Measurements from ENCODE around the gene GPSM1. TPM values are rescaled to one million over a fixed set of nuclear protein-coding genes. Genes with fewer than 3 reads are reported as not detected.
"Not testable (repeated sequence)": the region's sequence is repeated elsewhere in the genome, so short reads cannot be mapped to it uniquely, and the experiment has no call there.

Gene GPSM1
- total RNA-seq, 1 experiment from 2014 or later = 26.9 TPM

- no peak overlapping the region for H3K27ac ChIP-seq (ENCODE audit: low read length)
- TF ChIP-seq EZH2 (IDR thresholded peaks at IDR 0.05; ENCODE audit: low read length, unreplicated experiment) = no peak
- no peak for TF ChIP-seq EZH2phosphoT487 (IDR thresholded peaks at IDR 0.05; ENCODE audit: borderline replicate concordance, low read length)
- TF ChIP-seq CTCF (conservative IDR thresholded peaks at IDR 0.05; ENCODE audit: low read depth, low read length) = no peak
Observed at GRCh38 chr9:136317695-136318094, 9.6 kb upstream of the GPSM1 start.

DNA sequence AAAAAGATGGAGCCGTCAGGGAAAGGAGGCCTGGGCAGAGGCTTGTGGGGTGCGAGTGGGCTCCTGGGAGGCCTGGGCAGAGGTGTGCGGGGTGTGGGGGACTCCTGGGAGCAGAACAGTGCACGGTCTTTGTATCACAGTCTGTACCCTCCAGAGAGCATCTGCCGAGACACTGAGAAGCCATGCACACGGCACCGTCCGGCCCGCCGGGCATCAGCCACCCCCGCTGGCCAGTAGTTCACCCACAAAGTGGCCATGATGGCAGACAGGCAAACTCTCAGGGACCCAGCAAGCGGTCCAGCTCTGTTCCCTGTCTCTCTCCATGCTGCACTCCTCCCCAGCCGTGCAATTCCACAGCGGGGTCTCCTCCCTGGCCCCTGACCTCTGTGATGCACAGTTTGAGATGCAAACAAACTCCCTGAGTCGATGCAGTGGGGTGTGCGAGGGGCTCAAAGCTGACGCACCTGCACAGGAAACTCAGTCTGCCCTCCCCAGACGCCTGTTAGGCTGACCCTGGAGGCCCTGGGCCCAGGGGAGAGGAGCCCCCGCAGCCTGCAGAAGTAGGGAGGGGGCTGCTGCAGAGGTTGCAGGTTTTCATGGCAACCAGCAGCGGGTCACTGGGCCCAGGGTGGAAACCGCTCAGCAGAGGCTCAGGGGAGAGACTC lies 9.1 kb upstream of the GPSM1 start:
- Histone ChIP-seq H2AFZ (ENCODE audit: low read length) (no peak overlapping the region), H4K20me1 (ENCODE audit: low read length) (no peaks in the 10 kb centered on the region), H3K4me1 (ENCODE audit: insufficient read depth, low read length) (no peaks in the 10 kb centered on the region), H3K9ac (ENCODE audit: low read length) (no peak overlapping the region), H3K27ac (ENCODE audit: low read length) (no peak overlapping the region), H3K9me2 (replicated peaks; ENCODE audit: low read length) (no peaks in the 10 kb centered on the region), H3F3A (ENCODE audit: low read length, unreplicated experiment) (no peaks in the 10 kb centered on the region), H3K4me2 (ENCODE audit: low read length) (no peak overlapping the region), H3K27me3 (ENCODE audit: low read length) (no peaks in the 10 kb centered on the region), H3K36me3 (ENCODE audit: low read depth, low read length) (no peaks in the 10 kb centered on the region), H3K79me2 (ENCODE audit: low read length) (no peaks in the 10 kb centered on the region), H3K4me3 (ENCODE audit: low read length) (no peak overlapping the region), H3K9me3 (ENCODE audit: low read length) (no peaks in the 10 kb centered on the region)
- ATAC-seq (no peak), DNase-seq (no peak)
- CTCF ChIA-PET = no interaction called here
- POLR2A ChIA-PET (ENCODE audit: unreplicated experiment) = no interaction called here
- TF ChIP-seq CTCF (conservative IDR thresholded peaks at IDR 0.05; ENCODE audit: low read depth, low read length) (no peak), EZH2 (IDR thresholded peaks at IDR 0.05; ENCODE audit: low read length, unreplicated experiment) (no peak), EZH2phosphoT487 (IDR thresholded peaks at IDR 0.05; ENCODE audit: borderline replicate concordance, low read length) (no peak)
- intact Hi-C loops (cut with micrococcal nuclease) = no loop called here
- no TSS peak for BruUV-seq (replicated peaks)

More at GRCh38 chr9:136317695-136318094, 9.6 kb upstream of the GPSM1 start:
- no peaks in the 10 kb centered on the region for H3K79me2 ChIP-seq (ENCODE audit: low read length)
- no peak overlapping the region for H3K9ac ChIP-seq (ENCODE audit: low read length)
- no peaks in the 10 kb centered on the region for H3K27me3 ChIP-seq (ENCODE audit: low read length)
- no TSS peak for BruUV-seq (replicated peaks)
- no peak for ATAC-seq
- H3K4me1 ChIP-seq (ENCODE audit: insufficient read depth, low read length) = no peaks in the 10 kb centered on the region
- H3F3A ChIP-seq (ENCODE audit: low read length, unreplicated experiment) = no peaks in the 10 kb centered on the region
- no peaks in the 10 kb centered on the region for H3K36me3 ChIP-seq (ENCODE audit: low read depth, low read length)
- no peaks in the 10 kb centered on the region for H3K9me3 ChIP-seq (ENCODE audit: low read length)
- ChIA-PET POLR2A (ENCODE audit: unreplicated experiment) (no interaction called here), CTCF (no interaction called here)
- H3K4me2 ChIP-seq (ENCODE audit: low read length) = no peak overlapping the region
- no peaks in the 10 kb centered on the region for H3K9me2 ChIP-seq (replicated peaks; ENCODE audit: low read length)
- no peak overlapping the region for H3K4me3 ChIP-seq (ENCODE audit: low read length)
- H2AFZ ChIP-seq (ENCODE audit: low read length) = no peak overlapping the region
- H4K20me1 ChIP-seq (ENCODE audit: low read length) = no peaks in the 10 kb centered on the region
- DNase-seq = no peak
- intact Hi-C loops (cut with micrococcal nuclease) = no loop called here

DNA sequence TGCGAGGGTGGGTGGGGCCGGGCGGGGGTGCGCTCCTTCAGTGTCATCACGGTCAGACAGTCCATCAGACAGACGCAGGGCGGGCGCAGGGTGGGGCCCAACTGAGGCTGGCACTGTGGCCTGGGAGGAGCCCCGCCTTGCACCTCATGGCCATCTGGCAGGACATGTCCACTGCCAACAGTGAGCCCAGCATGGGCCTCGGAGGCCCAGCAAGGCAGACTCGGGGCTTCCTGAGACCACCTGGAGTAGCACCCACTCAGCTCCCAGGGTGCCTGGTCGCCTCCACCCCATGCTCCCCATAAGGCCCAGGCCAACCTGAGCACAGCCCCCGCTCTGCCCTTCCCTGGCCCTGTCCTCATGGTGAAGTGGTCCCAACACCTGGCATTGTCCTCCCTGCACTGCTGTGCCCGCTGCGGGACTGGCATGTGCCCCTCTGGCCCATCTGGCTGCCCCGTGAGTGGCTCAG lies 8.5 kb upstream of the GPSM1 start:
- H3K9ac ChIP-seq (ENCODE audit: low read length) = no peak overlapping the region
- no peak overlapping the region for H2AFZ ChIP-seq (ENCODE audit: low read length)
- TF ChIP-seq EZH2 (IDR thresholded peaks at IDR 0.05; ENCODE audit: low read length, unreplicated experiment) (no peak), CTCF (conservative IDR thresholded peaks at IDR 0.05; ENCODE audit: low read depth, low read length) (no peak), EZH2phosphoT487 (IDR thresholded peaks at IDR 0.05; ENCODE audit: borderline replicate concordance, low read length) (no peak)
- no TSS peak for BruUV-seq (replicated peaks)
- no peaks in the 10 kb centered on the region for H3F3A ChIP-seq (ENCODE audit: low read length, unreplicated experiment)
- no peak overlapping the region for H3K27ac ChIP-seq (ENCODE audit: low read length)
- no peak overlapping the region for H3K4me3 ChIP-seq (ENCODE audit: low read length)
- H3K79me2 ChIP-seq (ENCODE audit: low read length) = no peaks in the 10 kb centered on the region
- H3K9me2 ChIP-seq (replicated peaks; ENCODE audit: low read length) = no peaks in the 10 kb centered on the region
- H3K9me3 ChIP-seq (ENCODE audit: low read length) = no peaks in the 10 kb centered on the region
- no peaks in the 10 kb centered on the region for H4K20me1 ChIP-seq (ENCODE audit: low read length)
- CTCF ChIA-PET = no interaction called here
- no peaks in the 10 kb centered on the region for H3K36me3 ChIP-seq (ENCODE audit: low read depth, low read length)
- intact Hi-C loops (cut with micrococcal nuclease) = no loop called here
- POLR2A ChIA-PET (ENCODE audit: unreplicated experiment) = no interaction called here
- no peaks in the 10 kb centered on the region for H3K27me3 ChIP-seq (ENCODE audit: low read length)
- DNase-seq = no peak
- no peaks in the 10 kb centered on the region for H3K4me1 ChIP-seq (ENCODE audit: insufficient read depth, low read length)
- H3K4me2 ChIP-seq (ENCODE audit: low read length) = no peak overlapping the region
- ATAC-seq = no peak

- CTCF ChIA-PET = not testable (repeated sequence)
Observed at GRCh38 chr9:136319244-136319643, 8.1 kb upstream of the GPSM1 start.

More at GRCh38 chr9:136319244-136319643, 8.1 kb upstream of the GPSM1 start:
- POLR2A ChIA-PET (ENCODE audit: unreplicated experiment); H3K27me3 ChIP-seq (ENCODE audit: low read length); H3K27ac ChIP-seq (ENCODE audit: low read length); H4K20me1 ChIP-seq (ENCODE audit: low read length); H2AFZ ChIP-seq (ENCODE audit: low read length); H3K4me2 ChIP-seq (ENCODE audit: low read length); DNase-seq; H3K9me2 ChIP-seq (replicated peaks; ENCODE audit: low read length); H3K9me3 ChIP-seq (ENCODE audit: low read length); BruUV-seq (replicated peaks); H3K4me3 ChIP-seq (ENCODE audit: low read length); H3K36me3 ChIP-seq (ENCODE audit: low read depth, low read length); H3K9ac ChIP-seq (ENCODE audit: low read length); H3F3A ChIP-seq (ENCODE audit: low read length, unreplicated experiment); H3K79me2 ChIP-seq (ENCODE audit: low read length); ATAC-seq; H3K4me1 ChIP-seq (ENCODE audit: insufficient read depth, low read length); intact Hi-C loops (cut with micrococcal nuclease): not testable (repeated sequence)

All from PC-3 (cell line).